Activated CD4-positive, alpha-beta T cell treated with anti-CD3 and anti-CD28 coated beads for 24 hours (primary cell): ENCODE data around the gene HIVEP3.

Experiments used
- DNase-seq, 2 donors: peaks; one replicate each; pipeline ENCODE4 v3.0.0-alpha.2; 2020; ENCODE audit warnings: low read depth in 2 of 2

The HIVEP3 gene

GRCh38 chr1:41535276-41535675, 383.4 kb downstream of the HIVEP3 start:
- DNase-seq: no peak

GRCh38 chr1:41534181-41535076, 384.3 kb downstream of the HIVEP3 start:
- no peak for DNase-seq

GRCh38 chr1:41533731-41534080, 385.0 kb downstream of the HIVEP3 start:
- DNase-seq: no peak

- DNase-seq: no peak
Measured at GRCh38 chr1:41533016-41533730, 385.5 kb downstream of the HIVEP3 start.

- DNase-seq: no peak
Measured at GRCh38 chr1:41532206-41532975, 386.3 kb downstream of the HIVEP3 start.

GRCh38 chr1:41530411-41530810, 388.3 kb downstream of the HIVEP3 start:
- no peak for DNase-seq

GRCh38 chr1:41529621-41530395, 388.9 kb downstream of the HIVEP3 start:
- DNase-seq: no peak

- no peak for DNase-seq
Measured at GRCh38 chr1:41528726-41529605, 389.8 kb downstream of the HIVEP3 start.

- DNase-seq: no peak
Measured at GRCh38 chr1:41528106-41528505, 390.6 kb downstream of the HIVEP3 start.

- no peak for DNase-seq
Measured at GRCh38 chr1:41526956-41527561, 391.7 kb downstream of the HIVEP3 start.

GRCh38 chr1:41525891-41526587, 392.7 kb downstream of the HIVEP3 start:
- no peak for DNase-seq

- no peak for DNase-seq
Measured at GRCh38 chr1:41524676-41525675, 393.7 kb downstream of the HIVEP3 start.

GRCh38 chr1:41523949-41524675, 394.6 kb downstream of the HIVEP3 start:
- no peak for DNase-seq

- DNase-seq: no peak
Measured at GRCh38 chr1:41523071-41523470, 395.7 kb downstream of the HIVEP3 start.

- DNase-seq: no peak
Measured at GRCh38 chr1:41521766-41522165, 397.0 kb downstream of the HIVEP3 start.

GRCh38 chr1:41520951-41521752, 397.6 kb downstream of the HIVEP3 start:
- DNase-seq: no peak

- DNase-seq: no peak
Measured at GRCh38 chr1:41519667-41520066, 399.1 kb downstream of the HIVEP3 start.
